ENCODE data around the gene CRTAC1.

CRTAC1 gene

DNA sequence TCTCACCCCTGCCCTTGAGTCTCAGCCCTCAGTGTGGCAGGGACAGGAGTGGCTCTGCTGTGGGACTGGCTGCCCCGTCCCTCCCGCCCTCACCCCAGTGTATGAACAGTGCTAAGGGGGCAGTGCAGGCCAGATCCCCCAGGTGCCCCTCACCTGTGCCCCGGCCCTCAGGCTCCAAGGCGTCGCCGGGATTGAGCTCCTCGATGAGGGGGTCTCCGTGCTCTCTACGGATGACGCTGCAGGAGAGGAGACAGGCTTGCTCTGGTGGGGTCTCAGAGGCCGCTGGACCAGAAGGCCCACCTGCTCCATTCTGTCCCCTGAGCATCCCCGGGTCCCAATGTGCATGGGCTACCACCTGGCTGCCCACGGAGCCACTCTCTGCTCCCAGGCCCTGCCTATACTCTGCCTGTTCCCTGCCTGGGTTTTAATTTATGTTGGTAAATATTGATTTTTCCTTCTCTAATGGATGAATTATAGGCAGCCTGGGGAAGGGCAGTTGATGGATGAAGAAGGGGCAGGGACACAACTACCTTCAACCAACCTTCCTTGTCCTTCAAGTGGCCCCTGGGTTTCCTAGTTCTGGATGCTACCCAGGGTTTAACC lies 133.6 kb downstream of the CRTAC1 start:
- DNase-seq (ENCODE audit: low spot score) = no peak

DNA sequence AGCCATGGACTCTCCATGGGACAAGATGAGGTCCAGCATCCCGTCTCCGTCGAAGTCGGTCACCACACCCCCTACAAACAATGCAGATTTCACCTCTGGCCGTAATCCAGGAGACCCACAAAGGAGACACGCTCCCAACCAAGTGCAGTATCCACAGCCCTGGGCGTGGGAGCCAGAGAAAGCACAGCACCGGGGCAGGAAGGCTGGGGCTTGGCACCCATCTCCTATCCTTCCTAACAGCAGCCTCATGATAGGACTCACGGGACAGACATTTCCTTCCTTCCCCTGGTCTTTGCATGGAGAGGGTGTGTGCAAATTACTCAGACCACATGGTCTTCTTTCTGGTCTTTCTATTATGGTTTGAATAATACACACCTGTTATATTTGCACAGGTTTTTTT lies 134.5 kb downstream of the CRTAC1 start:
- no peak for DNase-seq (ENCODE audit: low spot score)

DNA sequence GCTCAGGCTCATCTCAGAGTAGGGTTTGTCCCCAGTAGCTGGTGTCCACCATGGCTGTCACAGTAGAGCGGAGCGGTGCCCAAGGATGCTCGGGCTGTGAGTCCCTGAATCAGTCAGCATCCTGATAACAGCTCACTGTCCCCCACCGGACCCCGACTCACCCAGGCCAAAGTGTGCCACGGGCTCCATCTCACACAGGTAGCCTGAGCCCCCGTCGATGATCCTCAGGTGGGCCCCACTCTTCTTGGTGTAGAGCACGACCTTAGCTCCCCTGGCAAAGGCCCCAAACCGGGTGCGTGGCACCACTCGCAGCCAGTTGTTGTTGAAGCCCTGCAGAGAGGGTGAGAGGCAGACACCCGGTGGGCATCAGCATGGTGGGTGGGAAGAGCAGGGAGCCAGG lies 135.3 kb downstream of the CRTAC1 start:
- DNase-seq (ENCODE audit: low spot score) = no peak

DNA sequence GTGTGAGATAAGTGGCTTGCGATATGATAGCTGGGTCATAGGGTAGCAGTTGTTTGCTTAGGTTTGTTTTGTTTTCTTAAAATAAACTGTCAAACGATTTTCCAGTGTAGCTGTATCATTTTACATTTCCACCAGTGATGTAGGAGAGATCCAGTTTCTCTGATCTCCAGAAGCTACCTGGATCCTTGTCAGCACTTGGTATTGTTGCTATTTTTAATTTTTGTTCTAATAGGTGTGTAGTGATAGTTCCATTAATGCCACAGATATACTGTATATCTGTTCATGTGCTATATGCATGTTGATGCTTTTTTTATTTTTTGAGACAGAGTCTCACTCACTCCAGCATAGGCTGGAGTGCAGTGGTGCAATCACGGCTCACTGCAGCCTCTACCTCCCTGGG lies 136.3 kb downstream of the CRTAC1 start:
- no peak for DNase-seq (ENCODE audit: low spot score)

DNA sequence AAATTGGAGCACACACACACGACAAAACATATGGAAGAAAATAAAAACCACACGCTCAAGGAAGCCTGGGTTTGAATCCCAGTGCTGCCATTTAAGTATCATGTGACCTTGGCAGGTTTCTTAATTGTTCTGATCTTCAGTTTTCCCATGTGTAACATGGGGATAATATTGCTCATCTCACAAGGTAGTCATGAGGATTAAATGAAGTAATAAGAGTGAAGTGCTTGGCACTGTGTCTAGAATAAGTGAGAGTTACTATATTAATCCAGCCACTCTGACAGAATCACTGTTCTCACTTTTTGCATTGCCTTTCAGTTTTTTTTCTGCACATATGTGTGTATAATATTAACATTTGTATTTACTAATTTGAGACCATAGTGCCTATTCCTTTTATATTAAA lies 137.5 kb downstream of the CRTAC1 start:
- no peak for DNase-seq (ENCODE audit: low spot score)

DNA sequence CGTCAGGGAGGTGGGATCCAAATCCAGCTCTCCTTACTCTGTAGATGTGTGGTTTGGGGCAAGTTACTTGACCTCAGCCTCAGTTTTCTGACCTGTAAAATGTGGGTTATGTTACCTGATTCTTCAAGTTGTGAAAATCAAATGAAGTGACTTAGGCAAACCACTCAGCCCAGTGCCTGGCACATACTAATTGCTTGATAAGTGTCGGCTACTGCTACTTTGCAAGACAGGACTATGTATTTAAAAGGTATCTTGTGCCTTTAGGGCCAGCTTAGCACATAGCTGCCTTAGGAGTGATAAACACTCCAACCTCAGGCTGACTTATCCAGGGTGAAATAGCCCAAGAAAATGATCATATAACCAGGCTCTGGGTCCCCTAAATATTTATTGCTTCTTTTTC lies 137.9 kb downstream of the CRTAC1 start:
- no peak for DNase-seq (ENCODE audit: low spot score)

DNA sequence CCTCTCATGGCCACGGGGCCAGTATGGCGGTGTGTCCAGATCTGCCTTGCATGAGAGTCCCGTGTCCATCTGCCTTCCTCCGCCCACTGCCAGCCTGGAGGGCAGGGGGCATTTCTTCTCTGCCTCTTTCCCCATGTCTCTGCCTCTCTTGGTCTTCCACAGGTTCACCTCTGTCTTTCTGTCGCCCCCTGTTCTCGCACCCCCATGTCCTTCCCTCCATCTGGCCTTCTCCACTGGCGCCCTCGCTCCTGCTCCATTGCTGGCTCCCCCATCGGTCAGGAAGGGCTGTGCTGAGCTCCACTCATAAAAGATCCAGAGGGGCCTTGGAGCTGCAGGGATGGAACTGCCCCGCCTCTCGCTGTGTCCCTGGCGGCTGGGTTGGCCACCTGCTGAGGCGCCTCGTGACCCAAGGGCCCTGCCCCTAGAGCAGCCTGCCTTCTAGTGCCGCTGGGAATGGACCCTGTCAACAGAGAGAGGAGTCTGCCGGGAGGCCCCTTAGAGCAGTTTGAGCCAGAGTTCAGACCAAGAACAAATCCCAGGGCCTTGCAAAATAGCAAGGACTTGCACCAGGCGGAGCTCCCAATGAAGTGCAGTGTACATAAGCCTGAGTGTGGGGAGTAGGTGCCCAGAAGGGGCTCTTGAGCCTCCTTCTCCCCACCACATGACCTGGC lies 138.8 kb downstream of the CRTAC1 start:
- no peak for DNase-seq (ENCODE audit: low spot score)

DNA sequence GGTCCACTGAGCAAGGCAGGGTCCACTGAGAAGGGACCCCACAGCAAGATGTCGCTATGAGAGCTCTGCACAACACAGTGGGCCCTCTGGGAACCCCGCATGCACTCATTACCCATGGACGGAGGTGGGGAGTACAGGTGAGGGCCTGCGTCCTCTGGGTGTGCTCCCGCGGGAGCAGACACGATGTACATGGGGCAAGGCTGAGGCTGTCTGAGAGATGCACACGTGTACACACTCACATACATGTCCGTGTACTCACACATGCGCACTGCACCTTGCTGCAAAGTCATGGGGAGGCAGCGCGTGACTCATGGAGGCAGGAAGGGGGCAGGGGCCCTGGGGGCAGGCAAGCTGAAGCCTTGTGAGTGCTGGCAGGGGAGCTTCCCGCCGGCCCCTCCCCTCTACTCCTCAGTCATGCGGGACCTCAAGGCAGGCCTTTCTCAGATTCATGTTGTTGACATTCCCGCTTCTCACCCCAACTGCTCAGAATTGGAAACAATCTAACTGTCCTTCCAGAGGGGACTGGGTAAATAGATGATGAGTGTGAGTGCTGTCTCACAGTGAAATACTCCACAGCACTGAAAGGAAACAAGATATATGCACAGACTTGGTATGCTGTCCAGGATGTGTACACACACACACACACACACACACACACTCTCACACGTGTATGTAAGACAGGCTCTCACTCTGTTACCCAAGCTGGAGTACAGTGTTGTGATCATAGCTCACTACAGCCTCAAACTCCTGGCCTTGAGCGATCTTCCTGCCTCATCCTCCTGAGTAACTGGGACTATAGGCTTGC lies 140.8 kb downstream of the CRTAC1 start:
- no peak for DNase-seq (ENCODE audit: low spot score)

DNA sequence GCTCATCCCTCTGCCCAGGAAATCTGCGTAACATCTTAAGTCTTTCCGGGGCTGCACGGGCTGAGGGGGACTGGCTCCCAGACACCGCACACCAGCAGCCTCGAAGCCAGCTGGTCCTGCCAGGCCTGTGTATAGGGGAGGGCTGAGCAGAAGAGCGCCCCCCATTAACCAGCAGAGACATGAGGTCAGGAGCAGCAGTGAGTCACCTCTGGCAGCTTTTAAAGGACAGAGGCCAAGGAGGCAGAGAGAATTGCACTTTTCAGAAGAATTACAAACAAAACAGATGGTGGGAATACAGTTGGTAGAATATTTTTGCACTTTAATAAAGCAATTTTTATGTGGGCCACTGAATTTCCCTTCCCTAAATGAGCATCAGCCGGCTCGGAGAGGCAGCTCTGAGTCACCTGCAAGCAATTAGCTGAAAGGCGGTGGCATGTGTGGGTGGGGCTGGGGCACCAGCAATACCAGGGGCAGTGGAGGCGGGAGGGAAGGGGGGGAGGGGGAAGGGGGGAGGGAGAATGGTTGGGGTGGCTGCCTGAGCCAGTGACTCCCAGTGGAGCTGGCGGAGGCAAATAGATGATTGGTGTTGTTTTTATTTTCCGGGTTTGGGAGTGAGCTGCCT lies 141.7 kb downstream of the CRTAC1 start:
- DNase-seq (ENCODE audit: low spot score) = peak; percentile 57

DNA sequence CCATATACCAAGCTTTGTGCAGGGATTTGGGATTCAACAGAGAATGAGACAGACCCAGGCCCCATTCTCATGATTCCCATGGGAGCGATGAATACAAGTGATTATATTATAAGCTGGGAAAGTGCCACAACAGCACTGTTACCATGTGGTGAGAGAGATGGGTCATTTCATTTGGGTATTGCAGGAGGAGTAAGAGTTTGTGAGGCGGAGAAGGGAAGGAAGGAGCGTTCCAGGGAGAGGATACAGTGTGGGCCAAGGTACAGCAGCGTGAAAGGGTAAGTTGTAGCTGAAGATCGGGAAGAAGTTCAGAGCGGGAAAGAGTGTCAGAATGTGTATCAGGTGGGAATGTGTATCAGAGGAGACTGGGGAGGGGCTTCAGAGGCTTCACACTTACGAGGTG lies 142.3 kb downstream of the CRTAC1 start:
- DNase-seq (ENCODE audit: low spot score) = no peak

DNA sequence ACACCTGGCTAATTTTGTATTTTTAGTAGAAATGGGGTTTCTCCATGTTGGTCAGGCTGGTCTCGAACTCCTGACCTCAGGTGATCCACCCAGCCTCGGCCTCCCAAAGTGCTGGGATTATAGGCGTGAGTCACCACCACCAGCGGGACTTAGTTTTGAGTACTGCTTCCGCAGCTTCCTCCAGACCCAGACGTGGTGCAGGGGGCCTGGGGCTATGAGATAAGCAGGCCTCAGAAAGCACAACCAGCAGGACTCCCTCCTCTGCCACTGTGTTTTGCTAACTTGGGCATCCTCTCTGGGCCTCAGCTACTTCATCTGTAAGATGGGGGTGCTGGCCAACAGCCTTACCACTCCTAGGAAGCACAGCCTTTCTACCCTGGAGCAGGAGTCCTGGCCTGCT lies 143.0 kb downstream of the CRTAC1 start:
- no peak for DNase-seq (ENCODE audit: low spot score)

DNA sequence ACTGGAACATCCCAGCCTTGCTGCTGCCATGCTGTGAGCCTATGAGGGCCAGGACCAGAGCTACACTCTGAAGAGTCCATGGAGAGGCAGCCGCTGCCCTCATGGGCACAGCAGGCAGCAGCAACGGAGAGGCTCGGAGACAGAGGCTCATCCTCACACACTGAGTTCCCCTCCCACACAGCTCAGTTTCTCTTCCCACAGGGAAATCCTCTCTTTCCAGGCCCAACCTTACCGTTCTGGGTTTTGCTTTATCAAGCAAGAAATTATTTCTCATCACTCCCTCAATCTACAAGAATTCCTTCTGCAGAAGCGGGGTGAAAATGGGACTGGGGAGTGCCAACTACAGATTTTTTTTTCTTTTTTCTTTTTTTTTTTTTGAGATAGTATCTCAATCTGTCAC lies 144.1 kb downstream of the CRTAC1 start:
- no peak for DNase-seq (ENCODE audit: low spot score)

DNA sequence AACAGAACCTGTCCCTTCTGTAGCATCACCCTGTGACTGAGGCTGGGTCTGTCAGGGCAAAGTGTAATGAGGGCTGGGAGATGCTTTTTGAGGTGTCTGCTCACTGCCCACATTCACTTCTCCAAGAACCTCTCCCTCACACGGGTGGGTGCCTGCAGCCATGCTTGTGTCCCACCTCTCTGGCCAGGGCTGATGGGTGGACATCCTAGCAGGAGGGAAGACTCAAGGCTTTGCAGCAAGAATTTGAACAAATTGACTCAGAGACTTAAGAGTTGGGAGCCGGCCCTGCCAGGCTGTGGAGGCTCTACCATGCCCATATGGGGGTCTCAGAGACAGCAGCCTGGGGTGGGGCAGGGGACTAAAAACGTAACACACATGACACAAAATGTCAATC lies 147.3 kb downstream of the CRTAC1 start:
- DNase-seq (ENCODE audit: low spot score) = no peak

DNA sequence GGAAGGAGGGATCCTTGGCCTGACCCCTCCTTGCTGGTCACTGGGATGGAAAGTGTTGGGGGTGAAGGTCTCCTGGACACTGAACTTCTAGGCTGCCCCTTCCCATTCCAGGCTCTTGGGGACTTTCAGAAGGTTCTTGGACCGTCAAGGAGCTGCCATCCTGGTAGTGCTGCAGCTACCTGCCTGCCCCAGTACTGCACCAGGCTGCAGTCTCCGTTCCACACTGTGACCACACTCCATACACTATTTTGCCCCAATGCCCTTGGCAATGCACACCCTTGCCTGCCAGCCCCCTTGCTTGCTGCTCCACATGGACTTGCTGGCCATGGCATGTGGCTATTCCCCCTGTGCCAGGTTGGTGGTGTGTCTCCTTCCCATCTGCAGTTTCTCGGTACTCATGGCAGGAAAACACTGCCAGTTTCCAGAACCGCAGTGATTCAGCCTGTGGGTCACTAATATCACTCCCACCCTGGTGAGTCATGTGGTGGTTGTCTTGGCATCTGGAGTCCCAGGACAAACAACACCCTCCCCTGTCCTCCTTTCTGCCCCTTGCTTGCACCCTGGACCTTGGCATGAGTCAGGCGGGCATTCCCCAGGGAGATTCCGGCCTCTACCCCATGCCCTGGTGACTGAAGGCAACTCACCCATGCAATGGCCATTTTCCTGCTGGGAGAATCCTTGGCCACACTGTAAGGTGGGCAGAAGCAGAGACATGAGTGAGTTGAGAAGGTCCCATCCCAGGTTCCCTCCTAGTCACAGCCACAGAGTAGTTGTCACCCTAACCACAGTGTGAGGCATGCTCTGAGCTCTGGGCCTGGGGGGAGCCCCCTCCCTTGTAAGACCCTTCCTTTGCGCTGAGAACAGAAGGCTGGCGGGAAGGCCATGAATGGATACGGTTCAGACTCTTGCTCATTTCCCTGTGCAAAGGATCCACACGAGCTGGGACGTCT lies 148.0 kb downstream of the CRTAC1 start:
- DNase-seq (ENCODE audit: low spot score) = peak; percentile 40

DNA sequence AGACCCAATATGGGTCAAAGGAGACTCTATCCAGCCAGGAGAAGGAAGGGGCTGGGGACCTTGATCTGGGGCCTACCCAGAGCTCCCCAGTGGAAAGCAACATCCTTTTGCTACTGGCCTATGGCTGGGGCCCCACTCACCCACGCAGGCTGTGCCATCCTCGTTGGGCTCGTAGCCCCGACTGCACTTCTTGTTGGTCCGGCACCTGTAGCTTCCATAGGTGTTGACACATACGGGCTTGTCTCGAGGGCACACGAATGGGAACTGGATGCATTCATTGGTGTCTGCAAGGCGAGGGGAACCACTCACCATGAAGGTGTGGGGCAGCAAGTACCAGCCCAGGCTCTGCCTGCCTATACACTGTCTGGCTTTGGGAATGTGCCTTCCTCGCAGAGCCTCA lies 150.3 kb downstream of the CRTAC1 start:
- no peak for DNase-seq (ENCODE audit: low spot score)

DNA sequence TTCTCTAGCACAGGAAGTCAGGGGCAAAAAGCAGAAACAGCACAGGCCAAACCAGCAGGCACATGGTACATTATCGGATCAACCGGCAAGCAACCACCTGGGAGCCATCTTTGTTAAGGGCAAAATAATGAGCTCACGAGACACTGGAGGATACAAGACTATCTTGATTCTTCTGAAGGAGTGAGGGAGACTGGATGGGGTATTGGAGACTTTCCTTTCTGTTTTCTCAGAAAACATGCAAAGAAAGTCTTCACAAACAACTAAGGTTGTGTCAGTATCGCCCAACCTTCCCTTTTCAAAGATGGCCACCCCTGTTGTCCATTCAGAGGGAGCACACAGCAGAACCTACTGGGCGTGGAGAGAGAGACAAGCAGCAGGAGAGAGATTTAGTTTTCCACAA lies 151.2 kb downstream of the CRTAC1 start:
- no peak for DNase-seq (ENCODE audit: low spot score)

DNA sequence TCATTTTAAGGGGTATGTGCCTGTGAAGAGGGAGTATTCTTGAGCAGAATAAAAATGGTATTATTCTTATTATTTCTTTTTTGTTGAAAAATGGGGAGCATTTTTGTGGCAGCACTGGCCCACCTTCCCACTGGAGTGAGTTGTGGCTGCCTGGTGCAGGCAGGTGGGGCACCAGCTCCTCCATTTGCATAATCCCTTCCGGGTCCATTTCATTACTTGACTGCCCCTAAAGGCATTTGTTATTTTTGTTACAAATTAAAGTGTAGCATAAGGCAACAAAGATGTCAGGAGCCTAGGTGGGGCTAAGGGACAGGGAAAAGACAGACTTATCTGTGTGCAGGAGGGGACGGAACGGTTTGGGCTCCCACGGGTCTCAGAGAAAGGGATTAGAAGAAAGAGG lies 154.0 kb downstream of the CRTAC1 start:
- no peak for DNase-seq (ENCODE audit: low spot score)

DNA sequence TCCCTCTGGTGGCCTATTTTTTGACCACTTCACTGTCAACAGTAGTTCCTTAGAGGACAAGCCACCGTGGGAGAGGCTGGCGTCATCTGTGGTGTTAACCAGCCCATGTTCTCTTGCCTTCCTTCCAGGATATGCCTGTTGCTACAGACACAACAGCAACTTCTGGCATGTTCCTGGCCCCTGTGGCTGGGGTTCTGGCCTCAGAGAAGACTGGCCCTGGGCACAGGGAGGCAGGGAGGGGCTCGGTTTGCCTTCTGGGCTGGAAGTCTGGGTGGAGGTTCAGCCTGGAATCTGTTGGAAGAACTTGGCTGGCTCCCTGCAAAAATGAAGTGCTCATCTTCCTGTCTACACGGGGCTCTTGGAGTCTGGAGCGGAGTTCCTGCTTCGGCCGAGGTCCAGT lies 155.0 kb downstream of the CRTAC1 start:
- DNase-seq (ENCODE audit: low spot score) = no peak

DNA sequence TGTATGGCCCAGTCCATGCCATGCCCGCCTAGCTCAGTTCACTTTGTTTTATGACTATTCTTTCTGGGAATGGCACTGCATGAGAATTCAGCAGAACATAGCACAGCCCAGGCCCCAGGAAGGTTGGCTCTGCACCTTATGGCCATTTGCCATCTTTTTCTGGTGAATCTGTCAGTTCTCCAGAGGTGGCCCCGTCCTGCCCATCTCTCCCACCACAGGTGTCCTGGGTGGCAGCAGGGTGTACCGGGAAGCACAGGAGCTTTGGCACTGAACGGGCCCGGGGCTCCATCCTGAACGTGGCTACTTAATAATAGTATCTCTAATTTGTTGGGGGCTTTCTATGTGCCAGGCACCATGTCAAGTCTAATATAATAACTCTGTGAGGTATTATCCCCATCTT lies 156.1 kb downstream of the CRTAC1 start:
- no peak for DNase-seq (ENCODE audit: low spot score)

DNA sequence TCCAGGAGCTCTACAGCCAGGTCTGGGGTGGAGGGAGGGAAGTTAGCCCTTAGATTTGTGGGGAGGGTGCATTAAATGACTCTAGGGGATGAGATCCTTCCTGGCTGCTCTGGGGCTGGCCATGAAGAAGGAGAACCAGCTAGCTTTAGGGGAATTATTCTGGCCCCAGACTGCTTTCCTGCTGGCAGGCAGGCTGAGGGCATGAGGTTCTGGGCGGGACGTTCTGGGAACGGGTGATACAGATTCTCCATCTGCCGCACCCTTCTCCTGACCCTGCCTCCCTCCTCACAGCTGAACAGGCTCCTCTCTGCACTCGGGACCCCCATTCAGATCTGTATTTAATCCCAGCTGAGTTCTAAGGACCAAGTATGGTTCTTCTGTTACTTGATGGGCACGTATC lies 156.9 kb downstream of the CRTAC1 start:
- DNase-seq (ENCODE audit: low spot score) = no peak

DNA sequence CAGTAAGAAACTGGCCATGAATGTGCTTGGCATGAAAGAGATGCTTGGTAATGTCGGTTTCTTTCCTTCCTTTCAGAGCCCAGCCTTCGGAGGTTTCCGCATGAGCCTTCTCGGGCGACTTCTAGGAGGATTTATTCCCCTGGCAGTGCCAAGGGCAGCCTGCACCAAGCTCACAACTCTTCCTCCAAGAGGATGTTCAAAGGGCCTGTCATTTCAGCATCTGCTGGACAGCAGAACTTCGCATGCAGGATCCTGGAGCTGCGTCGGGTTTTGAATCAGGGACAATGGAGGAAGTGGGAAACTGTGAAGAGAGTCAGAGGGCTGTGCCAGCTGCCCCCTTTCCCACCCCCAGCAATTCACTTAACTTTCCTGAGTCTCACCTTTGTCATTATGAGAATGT lies 159.4 kb downstream of the CRTAC1 start:
- DNase-seq (ENCODE audit: low spot score) = no peak

All from RKO (cell line).